ENCODE data around the gene IFNL2.

GRCh38 chr19:39318690-39319089 lies 50.5 kb downstream of the IFNL2 start:
- TF ChIP-seq CTCF (IDR thresholded peaks at IDR 0.05), result no peak
- no peak for TF ChIP-seq POLR2A (IDR thresholded peaks at IDR 0.05)
- no peak for TF ChIP-seq EP300 (IDR thresholded peaks at IDR 0.05)
